Activated naive CD4-positive, alpha-beta T cell treated with anti-CD3 and anti-CD28 coated beads for 36 hours (primary cell): ENCODE results near the gene CSNK1G1. TPM values are rescaled to one million over a fixed set of nuclear protein-coding genes. Genes with fewer than 3 reads are reported as not detected.

Experiments
- CTCF ChIA-PET: fragments of 350-600 bp; sonication (Branson Sonifier 250); formaldehyde crosslinking; loops from one replicate; lab custom pipeline; 2021; ENCODE audit warnings: antibody characterized with exemption; lab: Charles Lee
- DNase-seq: peaks from one replicate; pipeline ENCODE4 v3.0.0-alpha.2; 2020
- H3K27ac Mint-ChIP-seq: one replicate; pipeline ENCODE4 v1.8.0; 2021; ENCODE audit warnings: mild to moderate bottlenecking, mixed read lengths
- H3K27me3 Mint-ChIP-seq: one replicate; pipeline ENCODE4 v1.8.0; 2021; ENCODE audit warnings: low read depth, mixed read lengths
- H3K36me3 Mint-ChIP-seq: one replicate; pipeline ENCODE4 v1.8.0; 2021; ENCODE audit warnings: low read depth, mixed read lengths
- H3K4me1 Mint-ChIP-seq: one replicate; pipeline ENCODE4 v1.8.0; 2021; ENCODE audit warnings: low read depth, mixed read lengths
- H3K4me3 Mint-ChIP-seq: one replicate; pipeline ENCODE4 v1.8.0; 2021; ENCODE audit warnings: mild to moderate bottlenecking, moderate library complexity, mixed read lengths
- H3K9me3 Mint-ChIP-seq: one replicate; pipeline ENCODE4 v1.8.0; 2021; ENCODE audit warnings: mixed read lengths
- intact Hi-C: fragments of 100-400 bp; cut with micrococcal nuclease; formaldehyde crosslinking; loops from one replicate; pipeline ENCODE4 v1.15.1; 2023
- total RNA-seq, 2 experiments: library from RNA; stranded (reverse); gene quantifications; one replicate each; pipeline ENCODE4 v1.2.3, GENCODE V29; 2021

CSNK1G1 gene
- total RNA-seq, 2 experiments from 2014 or later = 14.8 to 16.6 TPM

DNA sequence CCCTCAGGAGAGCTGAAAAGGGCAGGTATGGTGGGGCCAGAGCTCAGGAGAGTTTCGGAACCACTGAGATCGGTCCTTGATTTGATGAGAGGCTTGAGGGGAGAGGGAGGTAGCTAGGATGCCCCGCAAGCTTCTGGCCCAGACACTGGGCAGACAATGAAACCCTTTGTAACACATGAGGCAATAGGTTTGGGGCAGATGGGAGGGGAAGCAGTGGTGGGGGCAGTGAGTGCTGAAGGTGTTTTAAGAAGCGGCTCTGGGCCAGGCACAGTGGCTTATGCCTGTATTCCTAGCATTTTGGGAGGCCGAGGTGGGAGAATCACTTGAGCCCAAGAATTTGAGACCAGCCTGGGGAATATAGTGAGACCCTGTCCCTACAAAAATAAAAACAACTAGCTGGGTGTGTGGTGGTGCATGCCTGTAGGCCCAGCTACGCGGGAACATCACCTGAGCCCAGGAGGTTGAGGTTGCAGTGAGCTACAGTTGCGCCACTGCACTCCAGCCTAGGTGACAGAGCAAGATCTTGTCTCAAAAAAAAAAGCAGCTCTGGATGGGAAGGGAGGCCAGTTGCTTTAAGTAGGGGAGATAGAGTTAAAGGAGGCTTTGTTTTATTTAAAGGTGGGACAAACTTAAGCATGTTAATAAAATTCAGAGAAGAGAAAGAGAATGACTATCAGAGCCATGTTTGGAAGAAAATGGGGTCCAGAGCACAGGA is 214.0 kb downstream of the CSNK1G1 start:
- Mint-ChIP-seq H3K27ac (no peak overlapping the region), H3K9me3 (no peaks in the 10 kb centered on the region), H3K27me3 (no peaks in the 10 kb centered on the region), H3K36me3 (peaks cover 11% of the 10 kb centered on the region), H3K4me3 (no peak overlapping the region), H3K4me1 (no peaks in the 10 kb centered on the region)
- no peak for DNase-seq
- intact Hi-C loops = no loop called here
- CTCF ChIA-PET = interaction anchor here (1.5 kb wide), 1 partner anchor 11 kb away, joined by 7 read pairs; no protein-coding TSS in a partner anchor

DNA sequence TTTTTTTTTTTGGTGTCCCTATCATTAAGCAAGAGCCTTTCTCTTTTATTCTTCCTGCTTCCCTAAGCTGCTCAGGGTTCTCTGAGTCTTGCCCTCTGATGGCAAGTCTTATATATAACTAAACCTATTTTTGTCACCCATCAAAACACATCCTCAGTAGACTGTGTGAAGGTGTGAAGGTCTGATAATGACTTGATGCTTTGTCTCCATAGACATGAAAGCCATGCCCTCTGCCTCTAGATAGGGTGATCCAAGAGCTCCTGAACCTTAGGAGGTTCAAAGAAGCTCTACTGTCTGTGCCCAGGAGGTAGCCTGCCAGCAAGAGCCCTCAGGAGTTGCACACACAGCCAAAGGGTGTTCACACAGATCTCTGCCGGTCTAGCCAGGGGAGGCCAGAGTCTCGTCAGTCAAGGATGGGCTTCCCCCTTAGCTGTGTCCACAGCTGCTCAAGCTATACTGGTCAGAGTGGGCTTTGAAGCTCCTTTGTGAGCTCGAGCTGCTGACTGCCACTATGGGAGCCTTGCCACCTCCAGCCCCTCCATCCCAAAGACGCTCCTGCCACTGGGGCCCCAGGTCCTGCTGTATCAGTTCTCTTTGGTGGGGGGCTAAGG is 217.5 kb downstream of the CSNK1G1 start:
- Mint-ChIP-seq H3K9me3 (no peaks in the 10 kb centered on the region), H3K27me3 (no peaks in the 10 kb centered on the region), H3K27ac (no peak overlapping the region), H3K36me3 (peaks cover 16% of the 10 kb centered on the region), H3K4me1 (no peaks in the 10 kb centered on the region), H3K4me3 (no peak overlapping the region)
- CTCF ChIA-PET = interaction anchor here (0.6 kb wide), 1 partner anchor 419 kb away, joined by 3 read pairs; no protein-coding TSS in a partner anchor
- intact Hi-C loops = no loop called here
- DNase-seq = no peak

DNA sequence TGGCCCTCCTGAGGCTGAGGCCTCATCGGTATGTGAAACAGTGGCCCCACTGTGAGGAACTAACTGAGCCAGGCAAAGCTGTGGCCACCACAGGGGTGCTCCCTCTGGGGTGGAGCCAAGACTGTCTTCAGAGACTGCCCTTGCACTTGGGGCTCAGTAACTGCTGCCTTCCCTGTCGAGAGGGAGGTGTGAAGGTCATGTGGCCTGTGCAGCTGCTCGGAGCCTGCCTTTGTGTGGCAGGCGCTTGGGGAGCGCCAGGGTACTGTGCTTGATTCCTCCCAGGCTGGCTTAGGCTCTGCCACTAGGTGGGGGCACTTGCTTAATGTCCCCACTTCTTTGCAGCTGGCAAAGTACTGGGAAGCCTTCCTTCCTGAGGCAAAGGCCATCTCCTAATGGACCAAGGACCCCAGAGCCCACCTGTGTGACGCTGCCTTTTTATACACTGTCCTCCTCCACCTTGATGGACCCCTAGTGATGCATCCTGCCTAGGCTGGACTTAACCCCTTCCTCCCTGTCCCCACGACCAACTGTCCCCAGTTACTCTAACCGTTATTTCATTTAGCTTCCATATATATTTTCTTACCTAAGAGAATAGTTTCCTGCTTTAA is 218.6 kb downstream of the CSNK1G1 start:
- Mint-ChIP-seq H3K4me3 (no peak overlapping the region), H3K27me3 (no peaks in the 10 kb centered on the region), H3K4me1 (no peaks in the 10 kb centered on the region), H3K9me3 (no peaks in the 10 kb centered on the region), H3K36me3 (peaks cover 22% of the 10 kb centered on the region), H3K27ac (no peak overlapping the region)
- no peak for DNase-seq
- intact Hi-C loops = no loop called here
- CTCF ChIA-PET = no interaction called here

DNA sequence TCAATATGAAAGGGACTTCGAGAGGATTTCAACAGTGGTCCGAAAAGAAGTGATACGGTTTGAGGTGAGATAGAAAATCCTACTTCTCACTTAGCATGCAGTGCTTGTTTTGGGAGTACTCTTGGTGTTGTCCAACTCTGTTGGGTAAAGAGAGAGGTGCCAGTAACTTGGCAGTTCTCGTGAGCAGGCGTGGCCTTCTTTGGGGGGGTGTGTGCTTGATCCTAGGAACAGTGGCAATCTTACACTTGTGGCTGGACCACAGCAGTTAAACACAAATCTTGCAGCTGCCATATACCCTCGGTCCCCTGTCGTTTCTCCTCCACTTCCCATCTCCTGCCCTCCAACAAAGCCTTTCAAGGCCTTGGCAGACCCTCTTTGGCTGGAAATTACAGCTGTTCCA is 219.6 kb downstream of the CSNK1G1 start:
- peaks cover 25% of the 10 kb centered on the region for H3K36me3 Mint-ChIP-seq
- H3K4me1 Mint-ChIP-seq = no peaks in the 10 kb centered on the region
- no peaks in the 10 kb centered on the region for H3K9me3 Mint-ChIP-seq
- no peak overlapping the region for H3K4me3 Mint-ChIP-seq
- no peak overlapping the region for H3K27ac Mint-ChIP-seq
- no peak for DNase-seq
- no peaks in the 10 kb centered on the region for H3K27me3 Mint-ChIP-seq
- CTCF ChIA-PET = interaction anchor here (0.6 kb wide), 1 partner anchor 36 kb away, joined by 3 read pairs; no protein-coding TSS in a partner anchor
- intact Hi-C loops = no loop called here

DNA sequence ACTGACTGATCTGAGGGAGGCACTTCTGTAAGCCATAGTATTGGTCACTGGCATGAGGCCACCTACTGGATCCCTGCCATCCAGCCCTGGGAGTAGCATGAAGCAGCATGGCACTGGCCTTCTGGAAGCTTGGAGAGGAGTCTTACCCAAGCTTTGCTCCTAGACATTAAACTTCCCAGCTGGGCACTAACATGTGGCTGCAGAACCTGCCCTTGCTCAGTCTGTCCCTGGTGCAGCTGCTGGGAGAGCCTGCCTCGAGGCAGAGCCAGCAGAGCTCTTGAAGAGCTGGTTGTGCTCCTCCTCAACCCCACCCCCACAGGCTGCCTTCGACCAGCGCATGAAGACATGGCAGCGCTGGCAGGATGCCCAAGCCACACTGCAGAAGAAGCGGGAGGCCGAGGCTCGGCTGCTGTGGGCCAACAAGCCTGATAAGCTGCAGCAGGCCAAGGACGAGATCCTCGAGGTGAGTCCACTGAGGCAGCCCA is 221.6 kb downstream of the CSNK1G1 start:
- peaks cover 29% of the 10 kb centered on the region for H3K36me3 Mint-ChIP-seq
- CTCF ChIA-PET = interaction anchor here (1.0 kb wide), 1 partner anchor 19 kb away, joined by 3 read pairs; no protein-coding TSS in a partner anchor
- no peaks in the 10 kb centered on the region for H3K27me3 Mint-ChIP-seq
- intact Hi-C loops = no loop called here
- H3K4me3 Mint-ChIP-seq = no peak overlapping the region
- no peak overlapping the region for H3K27ac Mint-ChIP-seq
- DNase-seq = no peak
- no peaks in the 10 kb centered on the region for H3K4me1 Mint-ChIP-seq
- no peaks in the 10 kb centered on the region for H3K9me3 Mint-ChIP-seq

DNA sequence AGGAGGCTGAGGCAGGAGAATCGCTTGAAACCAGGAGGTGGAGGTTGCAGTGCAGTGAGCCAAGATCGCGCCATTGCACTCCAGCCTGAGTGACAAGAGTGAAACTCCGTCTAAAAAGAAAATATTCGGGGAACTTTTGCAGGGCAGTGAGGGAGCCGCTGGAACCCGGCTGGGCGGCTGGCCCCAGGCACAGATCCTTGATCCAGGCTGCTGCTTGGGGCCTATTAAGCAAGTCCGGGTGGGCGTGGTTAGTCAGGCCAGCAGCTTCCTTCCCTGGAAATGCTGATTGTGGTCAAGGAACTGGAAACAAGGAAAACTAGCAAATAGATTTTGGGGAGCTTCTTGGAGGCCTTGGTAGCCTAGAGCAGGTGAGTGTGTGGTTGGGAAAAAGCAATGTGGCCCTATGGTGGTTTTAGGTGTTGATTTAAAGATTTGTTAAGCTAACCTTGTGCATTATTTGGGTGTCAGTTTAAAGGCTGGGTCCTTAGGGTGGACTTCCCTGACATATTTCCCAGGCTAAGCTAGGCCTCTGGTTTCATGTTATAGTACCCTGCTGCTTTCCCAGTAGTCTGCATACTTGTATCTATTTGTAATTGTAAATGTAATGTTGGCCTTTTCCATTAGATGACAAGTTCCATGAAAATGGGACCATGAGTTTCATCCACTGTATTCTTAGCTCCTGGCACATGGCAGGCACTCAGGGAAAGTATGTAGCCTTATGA is 222.2 kb downstream of the CSNK1G1 start:
- peaks cover 29% of the 10 kb centered on the region for H3K36me3 Mint-ChIP-seq
- H3K4me3 Mint-ChIP-seq = no peak overlapping the region
- CTCF ChIA-PET = interaction anchor here (1.0 kb wide), 1 partner anchor 20 kb away, joined by 3 read pairs; no protein-coding TSS in a partner anchor
- no peak for DNase-seq
- no peak overlapping the region for H3K27ac Mint-ChIP-seq
- no peaks in the 10 kb centered on the region for H3K9me3 Mint-ChIP-seq
- no peaks in the 10 kb centered on the region for H3K4me1 Mint-ChIP-seq
- intact Hi-C loops = no loop called here
- H3K27me3 Mint-ChIP-seq = no peaks in the 10 kb centered on the region

DNA sequence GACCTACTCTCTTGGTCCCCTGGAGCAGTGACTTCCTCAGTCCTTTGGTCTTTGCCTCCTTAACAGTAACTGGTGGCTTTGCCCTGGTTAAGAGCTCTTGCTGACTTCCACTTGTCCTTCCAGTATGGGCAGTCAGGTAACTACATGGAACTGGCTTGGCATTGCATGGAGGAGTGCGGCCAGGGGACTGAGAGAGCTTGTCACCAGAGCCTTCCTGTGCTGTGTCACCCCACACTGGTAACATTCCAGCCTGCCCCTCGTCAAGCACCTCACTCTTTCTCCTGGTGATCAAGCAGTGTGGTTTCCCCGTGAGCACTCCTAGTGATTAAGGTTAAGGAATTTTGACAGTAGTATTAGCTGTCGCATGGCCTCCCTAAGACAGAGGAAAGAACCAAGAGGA is 223.8 kb downstream of the CSNK1G1 start:
- Mint-ChIP-seq H3K36me3 (peaks cover 40% of the 10 kb centered on the region), H3K4me3 (no peak overlapping the region), H3K9me3 (no peaks in the 10 kb centered on the region), H3K27me3 (no peaks in the 10 kb centered on the region), H3K4me1 (no peaks in the 10 kb centered on the region), H3K27ac (no peak overlapping the region)
- no peak for DNase-seq
- intact Hi-C loops = no loop called here
- CTCF ChIA-PET = interaction anchor here (0.5 to 0.8 kb wide), 3 partner anchors 18 to 234 kb away, joined by 3 to 5 read pairs (median 4); no protein-coding TSS in a partner anchor

DNA sequence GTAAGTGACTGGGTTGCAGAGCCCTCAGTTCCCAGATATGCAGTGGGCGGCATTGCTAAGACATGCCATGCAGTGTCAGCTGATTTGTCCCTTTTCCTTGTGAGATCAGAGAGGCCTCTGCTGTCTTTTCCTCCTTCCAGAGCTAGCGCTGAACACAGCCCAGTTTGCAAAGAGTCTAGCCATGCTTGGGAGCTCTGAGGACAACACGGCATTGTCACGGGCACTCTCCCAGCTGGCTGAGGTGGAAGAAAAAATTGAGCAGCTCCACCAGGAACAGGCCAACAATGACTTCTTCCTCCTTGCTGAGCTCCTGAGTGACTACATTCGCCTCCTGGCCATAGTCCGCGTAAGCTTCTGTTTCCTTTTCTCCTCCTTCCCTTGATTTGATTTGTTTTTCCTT is 224.4 kb downstream of the CSNK1G1 start:
- Mint-ChIP-seq H3K4me1 (no peaks in the 10 kb centered on the region), H3K4me3 (no peak overlapping the region), H3K27me3 (no peaks in the 10 kb centered on the region), H3K9me3 (no peaks in the 10 kb centered on the region), H3K27ac (no peak overlapping the region), H3K36me3 (peaks cover 38% of the 10 kb centered on the region)
- no peak for DNase-seq
- intact Hi-C loops = no loop called here
- CTCF ChIA-PET = interaction anchor here (0.8 to 1.6 kb wide), 2 partner anchors 17 to 22 kb away, joined by 4 to 7 read pairs; no protein-coding TSS in a partner anchor

DNA sequence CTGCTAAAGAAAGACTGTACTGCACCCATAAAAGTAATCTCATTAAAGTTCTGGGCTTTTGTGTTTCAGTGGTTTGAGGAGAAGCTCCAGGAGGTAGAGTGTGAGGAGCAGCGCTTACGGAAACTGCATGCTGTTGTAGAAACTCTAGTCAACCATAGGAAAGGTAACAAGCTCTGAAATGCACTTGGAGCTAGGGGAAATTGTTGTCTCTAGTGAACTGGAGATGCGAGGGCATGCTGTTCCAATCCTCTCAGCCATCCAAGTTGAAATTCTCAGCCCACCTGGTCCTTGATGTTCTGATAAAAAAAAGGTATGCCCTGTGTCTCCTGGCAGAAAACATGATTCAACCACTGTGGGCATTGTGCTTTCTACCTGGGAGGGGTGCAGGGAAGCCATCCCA is 225.8 kb downstream of the CSNK1G1 start:
- CTCF ChIA-PET = interaction anchor here (0.6 to 1.6 kb wide), 2 partner anchors 23 to 118 kb away, joined by 4 to 7 read pairs; no protein-coding TSS in a partner anchor
- H3K4me3 Mint-ChIP-seq = no peak overlapping the region
- intact Hi-C loops = no loop called here
- no peaks in the 10 kb centered on the region for H3K9me3 Mint-ChIP-seq
- DNase-seq = no peak
- no peaks in the 10 kb centered on the region for H3K27me3 Mint-ChIP-seq
- H3K36me3 Mint-ChIP-seq = peaks cover 39% of the 10 kb centered on the region
- no peak overlapping the region for H3K27ac Mint-ChIP-seq
- H3K4me1 Mint-ChIP-seq = no peaks in the 10 kb centered on the region

DNA sequence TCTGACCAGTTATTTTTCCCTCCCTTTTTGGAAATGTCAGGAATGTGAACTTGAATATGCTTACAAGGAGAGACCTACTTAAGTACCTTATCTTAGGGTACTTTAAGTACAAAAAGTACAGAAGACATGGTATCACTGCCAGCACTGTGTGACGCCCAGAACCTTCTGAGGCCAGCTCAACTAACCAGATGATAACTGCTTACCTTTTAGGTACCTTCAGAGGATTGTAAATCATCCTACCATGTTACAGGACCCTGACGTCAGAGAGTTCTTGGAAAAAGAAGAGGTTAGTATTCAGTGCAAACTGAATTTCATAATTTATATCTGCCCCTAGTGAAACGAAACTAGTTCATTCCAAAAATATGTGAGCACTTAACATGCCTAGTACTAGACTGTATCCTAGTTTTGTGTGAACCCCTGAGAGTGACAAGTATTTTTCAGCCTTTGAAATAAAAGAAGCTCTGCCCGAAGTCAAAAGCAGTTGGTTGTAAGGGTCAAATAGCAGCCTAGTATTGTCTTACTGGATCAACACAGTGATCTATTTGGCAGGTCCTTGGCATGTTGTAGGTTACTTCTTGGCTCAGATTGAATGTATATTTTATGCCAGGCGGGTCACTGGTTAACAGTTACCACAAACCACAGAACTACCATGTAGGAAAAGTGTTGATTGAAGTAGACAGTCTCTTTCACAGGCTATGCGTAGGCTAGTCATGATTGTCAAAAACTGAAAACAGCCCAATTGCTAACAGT is 228.3 kb downstream of the CSNK1G1 start:
- no peak for DNase-seq
- no peak overlapping the region for H3K27ac Mint-ChIP-seq
- H3K36me3 Mint-ChIP-seq = peaks cover 41% of the 10 kb centered on the region
- no peak overlapping the region for H3K4me3 Mint-ChIP-seq
- no peaks in the 10 kb centered on the region for H3K27me3 Mint-ChIP-seq
- H3K9me3 Mint-ChIP-seq = no peaks in the 10 kb centered on the region
- H3K4me1 Mint-ChIP-seq = no peaks in the 10 kb centered on the region
- intact Hi-C loops = no loop called here
- CTCF ChIA-PET = interaction anchor here (0.6 kb wide), 1 partner anchor 554 kb away, joined by 5 read pairs; no protein-coding TSS in a partner anchor

DNA sequence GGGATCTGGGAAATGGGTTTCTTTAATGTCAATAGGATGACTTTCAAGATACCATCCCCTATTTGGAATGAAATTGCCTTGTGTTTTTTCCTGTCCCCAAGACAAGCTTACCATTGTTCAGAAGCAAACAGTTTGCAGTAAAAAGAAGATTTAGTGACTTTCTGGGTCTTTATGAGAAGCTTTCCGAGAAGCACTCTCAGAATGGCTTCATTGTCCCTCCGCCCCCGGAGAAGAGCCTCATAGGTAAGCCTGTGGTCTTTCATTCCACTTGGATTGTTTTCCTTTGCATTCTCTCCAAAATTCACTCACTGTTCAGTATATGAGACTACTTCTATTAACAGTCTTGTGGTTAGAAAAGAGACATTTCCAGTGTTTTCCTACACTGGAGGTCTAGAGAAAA is 230.0 kb downstream of the CSNK1G1 start:
- CTCF ChIA-PET = no interaction called here
- Mint-ChIP-seq H3K9me3 (no peaks in the 10 kb centered on the region), H3K36me3 (peaks cover 30% of the 10 kb centered on the region), H3K27me3 (no peaks in the 10 kb centered on the region), H3K4me3 (no peak overlapping the region), H3K27ac (no peak overlapping the region), H3K4me1 (no peaks in the 10 kb centered on the region)
- intact Hi-C loops = no loop called here
- DNase-seq = no peak
